Colonic mucosa (tissue), 4 donors: ENCODE data around the gene THBS3. TPM values are rescaled to one million over a fixed set of nuclear protein-coding genes. Genes with fewer than 3 reads are reported as not detected.
A peak's percentile ranks its signal among the peaks of the same experiment; 100 is the strongest.
"Not testable (repeated sequence)": the region's sequence is repeated elsewhere in the genome, so short reads cannot be mapped to it uniquely, and the experiment has no call there.

Source experiments
- DNase-seq: peaks from one replicate; pipeline ENCODE4 v3.0.0-alpha.2; 2020
- H3K27ac ChIP-seq: fragments of 200-600 bp; one replicate; pipeline ENCODE4 v1.8.0; 2021
- H3K27me3 ChIP-seq: fragments of 200-600 bp; one replicate; pipeline ENCODE4 v1.8.0; 2021
- H3K36me3 ChIP-seq: fragments of 200-600 bp; one replicate; pipeline ENCODE4 v1.8.0; 2021
- H3K4me1 ChIP-seq: fragments of 200-600 bp; one replicate; pipeline ENCODE4 v1.8.0; 2021; ENCODE audit warnings: mild to moderate bottlenecking
- H3K4me3 ChIP-seq: fragments of 200-600 bp; one replicate; pipeline ENCODE4 v1.8.0; 2021
- H3K9ac ChIP-seq, 2 donors: one replicate each; pipeline ENCODE4 v1.7.0; 2013; ENCODE audit warnings: control low read depth in 2 of 2, low read depth in 2 of 2, low read length in 2 of 2
- H3K9me3 ChIP-seq: fragments of 200-600 bp; one replicate; pipeline ENCODE4 v1.8.0; 2021
- intact Hi-C: fragments of 100-400 bp; cut with DNase I; formaldehyde crosslinking; loops from one replicate; pipeline ENCODE4 v1.14.1; 2022
- total RNA-seq, 2 donors: library from RNA; stranded (reverse); fragmentation: NEBNext Ultra II Directional in 1 of 2; extraction: Animal tissue kit (Norgen Biotek cat#: 25700) in 1 of 2; gene quantifications; one replicate each; pipeline ENCODE4 v1.2.1, GENCODE V29; 2021
- TF ChIP-seq, protein P1 (sequence below): fragments of 200-600 bp; IDR thresholded peaks from one replicate; pipeline ENCODE4 v1.8.0; 2022; ENCODE audit warnings: antibody characterized with exemption, mild to moderate bottlenecking
- donor health status: healthy.
- donor health status: DM: no; HTN: no; CAD: no.
- donor health status: DM: no; HTN: no; CAD: no.

The THBS3 gene
- total RNA-seq, 2 donors from 2014 or later, result 12.2 to 16.0 TPM

DNA sequence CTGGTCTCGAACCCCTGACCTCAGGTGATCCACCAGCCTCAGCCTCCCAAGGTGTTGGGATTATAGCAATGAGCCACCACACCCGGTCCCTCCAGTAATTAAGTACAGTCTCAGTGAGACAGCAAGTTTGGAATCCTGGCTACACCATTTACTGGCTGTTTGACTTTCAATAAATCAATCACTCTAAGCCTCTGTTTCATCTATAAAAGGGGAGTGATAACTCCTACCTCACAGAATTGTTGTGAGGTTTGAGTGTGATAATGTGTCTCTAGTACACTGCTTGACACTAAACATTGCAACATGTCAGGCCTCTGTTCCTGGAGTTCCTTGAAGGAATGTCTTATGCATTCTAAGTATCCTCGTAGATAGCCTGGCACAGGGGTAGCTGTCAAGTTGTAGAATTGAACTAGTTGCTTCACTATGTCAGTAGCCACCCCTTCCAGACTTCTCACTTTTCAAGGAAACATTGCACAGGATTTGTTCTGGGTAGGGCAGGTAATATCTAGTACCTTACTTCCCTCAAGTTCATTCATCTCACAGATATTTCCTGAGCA, 35.2 kb upstream of the THBS3 start:
- TF ChIP-seq, protein P1, sequence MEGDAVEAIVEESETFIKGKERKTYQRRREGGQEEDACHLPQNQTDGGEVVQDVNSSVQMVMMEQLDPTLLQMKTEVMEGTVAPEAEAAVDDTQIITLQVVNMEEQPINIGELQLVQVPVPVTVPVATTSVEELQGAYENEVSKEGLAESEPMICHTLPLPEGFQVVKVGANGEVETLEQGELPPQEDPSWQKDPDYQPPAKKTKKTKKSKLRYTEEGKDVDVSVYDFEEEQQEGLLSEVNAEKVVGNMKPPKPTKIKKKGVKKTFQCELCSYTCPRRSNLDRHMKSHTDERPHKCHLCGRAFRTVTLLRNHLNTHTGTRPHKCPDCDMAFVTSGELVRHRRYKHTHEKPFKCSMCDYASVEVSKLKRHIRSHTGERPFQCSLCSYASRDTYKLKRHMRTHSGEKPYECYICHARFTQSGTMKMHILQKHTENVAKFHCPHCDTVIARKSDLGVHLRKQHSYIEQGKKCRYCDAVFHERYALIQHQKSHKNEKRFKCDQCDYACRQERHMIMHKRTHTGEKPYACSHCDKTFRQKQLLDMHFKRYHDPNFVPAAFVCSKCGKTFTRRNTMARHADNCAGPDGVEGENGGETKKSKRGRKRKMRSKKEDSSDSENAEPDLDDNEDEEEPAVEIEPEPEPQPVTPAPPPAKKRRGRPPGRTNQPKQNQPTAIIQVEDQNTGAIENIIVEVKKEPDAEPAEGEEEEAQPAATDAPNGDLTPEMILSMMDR, result no peak
- Histone ChIP-seq H3K9ac (peak overlapping the region in 1 of 2 donors; percentile 22), H3K4me3 (no peak overlapping the region), H3K4me1 (peaks cover 4% of the 10 kb centered on the region), H3K27me3 (no peaks in the 10 kb centered on the region), H3K9me3 (no peaks in the 10 kb centered on the region), H3K27ac (peak overlapping the region; percentile 91), H3K36me3 (no peaks in the 10 kb centered on the region)
- intact Hi-C loops, result no loop called here
- DNase-seq, result no peak

DNA sequence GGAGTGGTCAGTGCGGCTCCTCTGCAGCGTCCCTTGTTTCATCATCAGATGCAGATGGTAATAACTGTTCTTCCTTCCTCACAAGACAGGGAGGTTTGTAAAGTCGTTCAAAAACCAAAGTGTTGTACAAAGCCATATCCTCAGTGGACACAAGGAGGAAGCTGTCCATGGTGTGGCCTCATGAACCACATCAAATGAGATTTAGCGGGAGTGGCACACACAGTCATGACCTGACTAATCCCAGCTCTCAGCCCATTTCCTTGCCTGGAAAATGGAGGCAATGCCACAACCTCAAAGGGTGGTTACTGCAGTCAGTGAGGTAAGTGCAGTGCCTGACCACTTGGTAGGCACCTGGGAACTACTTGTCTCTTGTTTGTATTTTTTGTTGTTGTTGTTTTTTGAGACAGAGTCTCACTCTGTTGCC, 34.2 kb upstream of the THBS3 start:
- no peaks in the 10 kb centered on the region for H3K36me3 ChIP-seq
- H3K9ac ChIP-seq, result peak overlapping the region in 1 of 2 donors; percentile 55
- H3K4me3 ChIP-seq, result no peak overlapping the region
- no peaks in the 10 kb centered on the region for H3K9me3 ChIP-seq
- H3K27me3 ChIP-seq, result no peaks in the 10 kb centered on the region
- no peak for DNase-seq
- H3K27ac ChIP-seq, result peak overlapping the region; percentile 91
- intact Hi-C loops, result no loop called here
- peaks cover 4% of the 10 kb centered on the region for H3K4me1 ChIP-seq
- TF ChIP-seq, protein P1, result no peak

DNA sequence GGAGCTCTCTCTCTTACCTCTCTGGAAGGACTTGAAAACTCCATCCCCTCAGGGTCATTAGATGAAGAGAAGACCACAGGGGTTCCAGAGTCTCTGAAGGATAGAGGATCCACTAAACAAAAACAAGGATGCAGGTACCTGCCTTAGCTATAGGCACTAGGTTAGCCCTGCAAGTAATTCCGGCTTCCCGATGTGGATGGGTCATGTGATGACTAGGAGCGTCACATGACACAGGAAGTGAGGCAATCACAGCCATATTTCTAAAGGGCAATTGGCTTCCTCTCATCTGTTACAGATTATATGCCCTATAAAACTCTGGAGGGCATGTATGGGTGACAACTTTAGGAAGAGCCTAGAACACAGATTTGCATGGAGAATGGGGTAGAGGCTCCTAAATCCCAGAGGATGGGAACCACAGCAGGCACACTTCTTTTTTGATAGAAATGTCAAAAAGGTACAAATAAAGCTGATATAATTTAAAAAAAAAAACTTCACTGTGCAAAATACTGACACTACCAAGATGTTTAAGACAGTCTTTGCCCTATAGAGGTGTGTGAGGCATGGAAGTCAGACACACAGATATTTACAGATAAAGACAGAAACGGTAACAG, 33.5 kb upstream of the THBS3 start:
- peak overlapping the region in 1 of 2 donors; percentile 55 for H3K9ac ChIP-seq
- peak; percentile 90 for DNase-seq
- no peaks in the 10 kb centered on the region for H3K36me3 ChIP-seq
- H3K4me3 ChIP-seq, result peak overlapping the region; percentile 34
- intact Hi-C loops, result no loop called here
- H3K9me3 ChIP-seq, result no peaks in the 10 kb centered on the region
- no peaks in the 10 kb centered on the region for H3K27me3 ChIP-seq
- TF ChIP-seq, protein P1, result no peak
- peaks cover 4% of the 10 kb centered on the region for H3K4me1 ChIP-seq
- peak overlapping the region; percentile 91 for H3K27ac ChIP-seq

DNA sequence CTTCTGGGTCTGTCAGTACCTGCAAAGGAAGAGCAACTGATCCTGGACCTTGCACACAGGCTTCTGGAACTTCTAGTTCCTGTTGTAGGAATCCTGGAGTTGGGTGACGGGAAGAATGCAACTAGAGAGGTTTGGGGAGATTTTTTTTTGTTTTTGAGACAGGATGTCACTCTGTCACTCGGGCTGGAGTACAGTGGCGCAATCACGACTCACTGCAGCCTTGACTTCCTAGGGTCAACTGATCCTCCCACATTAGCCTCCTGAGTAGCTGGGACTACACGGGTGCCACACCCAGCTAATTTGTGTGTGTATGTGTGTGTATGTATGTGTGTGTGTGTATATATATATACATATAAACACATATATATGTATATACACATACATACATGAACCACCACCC, 28.8 kb upstream of the THBS3 start:
- DNase-seq, result no peak
- Histone ChIP-seq H3K9ac (no peak overlapping the region), H3K9me3 (no peaks in the 10 kb centered on the region), H3K4me1 (peaks cover 3% of the 10 kb centered on the region), H3K27ac (no peak overlapping the region), H3K4me3 (no peak overlapping the region), H3K36me3 (no peaks in the 10 kb centered on the region), H3K27me3 (no peaks in the 10 kb centered on the region)
- intact Hi-C loops, result no loop called here
- TF ChIP-seq, protein P1, result no peak

DNA sequence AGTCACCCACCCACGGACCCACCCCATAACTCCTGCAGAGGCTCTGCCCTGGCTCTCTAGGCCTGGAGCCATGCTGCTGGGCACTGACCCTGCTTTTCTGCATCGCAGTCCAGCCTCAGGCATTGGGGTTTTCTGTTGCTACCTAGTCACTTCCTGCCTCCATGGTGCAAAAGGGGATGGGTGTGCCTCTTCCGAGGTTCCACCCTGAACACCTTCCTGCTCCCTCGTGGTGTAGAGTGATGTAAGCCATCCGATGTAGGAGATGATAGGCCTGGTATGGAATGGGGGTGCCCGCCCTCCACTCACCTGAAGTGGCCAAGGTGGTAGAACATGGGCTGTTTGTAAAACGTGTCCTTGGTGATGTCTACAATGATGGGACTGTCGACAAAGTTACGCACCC, 27.7 kb upstream of the THBS3 start:
- DNase-seq, intact Hi-C loops, H3K27me3 ChIP-seq: not testable (repeated sequence)

DNA sequence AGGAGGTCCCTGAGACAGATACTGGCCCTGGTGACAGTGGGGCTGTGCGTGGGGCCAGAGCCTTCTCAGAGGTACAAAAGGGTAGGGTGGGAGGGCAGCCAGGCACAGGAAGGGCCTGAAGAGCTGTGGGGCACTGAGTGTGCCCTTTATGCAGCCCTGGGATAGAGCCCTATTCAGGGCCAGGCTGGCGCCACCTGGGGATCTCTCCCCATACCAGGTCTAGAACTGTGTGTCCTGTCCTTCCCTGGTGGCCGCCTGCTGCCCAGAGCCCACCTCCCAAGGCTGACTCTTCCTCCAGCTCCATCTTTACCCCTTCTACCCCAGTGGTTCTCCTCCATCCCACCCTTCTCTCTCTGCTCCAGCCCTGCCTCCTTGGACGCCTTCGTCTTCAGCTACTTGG, 25.8 kb upstream of the THBS3 start:
- DNase-seq, H3K4me1 ChIP-seq, H3K27me3 ChIP-seq, H3K36me3 ChIP-seq, H3K9ac ChIP-seq, intact Hi-C loops, H3K27ac ChIP-seq, H3K9me3 ChIP-seq, H3K4me3 ChIP-seq: not testable (repeated sequence)

More for the DNA sequence above, 27.7 kb upstream of the THBS3 start:
- H3K9me3 ChIP-seq, H3K4me1 ChIP-seq, H3K4me3 ChIP-seq, H3K9ac ChIP-seq, H3K36me3 ChIP-seq, H3K27ac ChIP-seq: not testable (repeated sequence)

DNA sequence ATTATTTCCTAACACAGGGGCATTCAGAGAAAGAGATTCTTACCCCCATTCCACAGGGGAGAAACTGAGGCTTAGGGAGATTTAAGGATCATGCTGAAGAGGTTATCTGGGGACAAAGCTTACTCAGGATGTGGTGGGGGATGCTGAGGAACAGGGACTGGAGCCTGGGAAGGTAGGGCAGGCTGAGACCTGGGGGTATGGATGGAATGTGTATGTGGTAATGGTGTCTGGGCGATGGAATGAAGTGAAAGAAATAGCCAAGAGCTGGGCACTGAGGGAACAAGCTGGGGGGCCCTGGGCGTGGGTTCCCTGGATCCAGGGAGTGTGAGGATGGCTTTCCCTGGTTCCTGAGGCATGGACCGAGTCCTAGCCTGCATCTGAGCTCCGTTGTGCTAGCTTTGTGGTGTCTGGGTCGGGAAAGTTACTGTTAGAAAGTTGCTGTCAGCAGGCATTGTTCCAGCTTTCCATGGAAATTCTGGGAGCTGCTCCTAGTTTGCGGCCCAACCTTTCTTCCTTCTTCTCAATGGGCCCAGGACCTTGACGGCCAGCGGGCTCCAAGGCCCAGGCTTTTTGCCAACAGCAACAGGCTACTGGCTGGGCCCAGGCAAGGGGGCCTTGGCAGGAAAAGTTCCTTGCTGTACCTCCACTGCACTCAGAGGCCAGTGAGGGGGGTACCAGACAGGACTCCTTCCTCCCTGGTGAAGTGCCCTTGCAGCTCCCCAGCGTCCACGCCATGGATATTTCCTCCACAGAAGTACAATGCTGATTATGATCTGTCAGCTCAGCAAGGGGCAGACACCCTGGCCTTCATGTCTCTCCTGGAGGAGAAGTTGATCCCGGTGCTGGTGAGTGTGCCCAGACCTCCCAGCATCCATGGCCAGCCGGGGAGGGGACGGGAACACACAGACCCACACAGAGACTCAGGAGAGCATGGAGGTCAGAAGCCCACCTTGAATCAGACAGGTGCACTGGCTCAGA, 24.6 kb upstream of the THBS3 start:
- H3K9ac ChIP-seq, H3K36me3 ChIP-seq, H3K27ac ChIP-seq, H3K9me3 ChIP-seq, H3K4me3 ChIP-seq, intact Hi-C loops, H3K27me3 ChIP-seq, DNase-seq, H3K4me1 ChIP-seq: not testable (repeated sequence)

DNA sequence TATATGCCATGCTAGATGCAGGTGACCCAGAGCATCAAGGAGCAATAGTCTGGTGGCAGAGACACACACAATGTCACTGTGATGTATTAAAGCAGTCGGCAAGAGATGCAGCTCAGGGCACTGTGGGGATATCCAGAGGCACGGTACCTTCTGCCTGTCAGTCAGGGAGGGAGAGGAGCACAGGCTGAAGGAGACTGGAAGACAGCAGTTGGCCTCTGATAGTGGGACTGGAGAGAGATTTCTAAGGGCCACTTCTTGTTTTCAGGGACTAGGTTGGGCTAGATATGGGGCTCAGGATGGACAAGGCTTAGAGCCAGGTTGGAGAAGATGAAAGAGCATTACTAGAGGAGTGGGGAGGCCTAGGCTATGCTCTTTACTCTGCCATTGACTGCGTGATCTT, 23.6 kb upstream of the THBS3 start:
- intact Hi-C loops, H3K9me3 ChIP-seq, H3K9ac ChIP-seq, H3K27ac ChIP-seq, DNase-seq, H3K36me3 ChIP-seq, H3K4me3 ChIP-seq, H3K27me3 ChIP-seq, H3K4me1 ChIP-seq: not testable (repeated sequence)
